GM23338 (cell line): Measurements from ENCODE around the gene ZCCHC10. TPM values are rescaled to one million over a fixed set of nuclear protein-coding genes. Genes with fewer than 3 reads are reported as not detected.

Experiments used
- ATAC-seq: fragments of 200-7000 bp; cut with Tn5 transposase; 3 replicates; pipeline ENCODE4 v1.9.1; 2020
- DNase-seq: peaks from one replicate; pipeline ENCODE4 v3.0.0-alpha.2; 2015; ENCODE audit warnings: low spot score
- H2AFZ ChIP-seq: fragments of 200-600 bp; sonication (generic); 2 replicates; pipeline ENCODE4 v1.8.0; 2016; ENCODE audit warnings: antibody characterized with exemption, mild to moderate bottlenecking, moderate library complexity
- H3F3A ChIP-seq: fragments of 200-600 bp; sonication (generic); replicated peaks from 2 replicates; pipeline ENCODE4 v1.8.0; 2017; ENCODE audit warnings: antibody characterized with exemption, mixed run types, low read depth
- H3K27ac ChIP-seq: fragments of 200-600 bp; sonication (generic); 2 replicates; pipeline ENCODE4 v1.6.1; 2016; ENCODE audit warnings: low read depth
- H3K27me3 ChIP-seq: fragments of 200-600 bp; sonication (generic); 2 replicates; pipeline ENCODE4 v1.8.0; 2016; ENCODE audit warnings: mild to moderate bottlenecking, mixed run types, moderate library complexity; ENCODE audit not compliant: insufficient read depth
- H3K36me3 ChIP-seq: fragments of 200-600 bp; sonication (generic); 2 replicates; pipeline ENCODE4 v1.8.0; 2016; ENCODE audit warnings: mild to moderate bottlenecking; ENCODE audit not compliant: insufficient read depth
- H3K4me1 ChIP-seq: fragments of 200-600 bp; sonication (generic); 2 replicates; pipeline ENCODE4 v1.8.0; 2016; ENCODE audit warnings: mild to moderate bottlenecking, moderate library complexity; ENCODE audit not compliant: insufficient read depth
- H3K4me2 ChIP-seq: fragments of 200-600 bp; sonication (generic); 2 replicates; pipeline ENCODE4 v1.7.1; 2017; ENCODE audit warnings: mixed run types
- H3K4me3 ChIP-seq: fragments of 200-600 bp; sonication (generic); 2 replicates; pipeline ENCODE4 v1.6.1; 2016; ENCODE audit warnings: mixed run types
- H3K79me2 ChIP-seq: fragments of 200-600 bp; sonication (generic); replicated peaks from 2 replicates; pipeline ENCODE4 v1.8.0; 2017; ENCODE audit warnings: mild to moderate bottlenecking; ENCODE audit not compliant: insufficient read depth
- H3K9me2 ChIP-seq: fragments of 200-600 bp; sonication (generic); 2 replicates; pipeline ENCODE4 v1.8.0; 2017; ENCODE audit not compliant: insufficient read depth
- H4K20me1 ChIP-seq: fragments of 200-600 bp; sonication (generic); replicated peaks from 2 replicates; pipeline ENCODE4 v1.8.0; 2017; ENCODE audit warnings: mild to moderate bottlenecking; ENCODE audit not compliant: insufficient read depth
- H3K27ac Mint-ChIP-seq: 2 replicates; pipeline ENCODE4 v1.8.0; 2020; ENCODE audit warnings: inconsistent platforms, mild to moderate bottlenecking, moderate library complexity, mixed read lengths
- H3K27me3 Mint-ChIP-seq: 3 replicates; pipeline ENCODE4 v1.8.0; 2022; ENCODE audit warnings: low read depth, mild to moderate bottlenecking, moderate library complexity, mixed read lengths, inconsistent platforms; ENCODE audit not compliant: insufficient read depth, poor library complexity
- H3K36me3 Mint-ChIP-seq: 3 replicates; pipeline ENCODE4 v1.8.0; 2021; ENCODE audit warnings: low read depth, mild to moderate bottlenecking, inconsistent platforms, moderate library complexity, mixed read lengths
- H3K4me1 Mint-ChIP-seq: 3 replicates; pipeline ENCODE4 v1.8.0; 2020; ENCODE audit warnings: mild to moderate bottlenecking, inconsistent platforms, mixed read lengths
- H3K4me3 Mint-ChIP-seq: 3 replicates; pipeline ENCODE4 v1.8.0; 2021; ENCODE audit warnings: moderate library complexity, mild to moderate bottlenecking, inconsistent platforms, mixed read lengths
- H3K9me3 Mint-ChIP-seq: 3 replicates; pipeline ENCODE4 v1.8.0; 2020; ENCODE audit warnings: moderate library complexity, mild to moderate bottlenecking, inconsistent platforms, mixed read lengths
- JUNB ChIP-seq: IDR thresholded peaks from one replicate; pipeline ENCODE4 v1.6.1; 2016; ENCODE audit warnings: antibody characterized with exemption; ENCODE audit not compliant: unreplicated experiment
- NANOG ChIP-seq: IDR thresholded peaks from 2 replicates; pipeline ENCODE4 v1.6.1; 2016; ENCODE audit warnings: antibody characterized with exemption, borderline replicate concordance
- POLR2AphosphoS5 ChIP-seq: IDR thresholded peaks from 2 replicates; pipeline ENCODE4 v1.6.1; 2016; ENCODE audit warnings: antibody characterized with exemption, low read depth
- STAT1 ChIP-seq: IDR thresholded peaks from one replicate; pipeline ENCODE4 v1.6.1; 2016; ENCODE audit warnings: antibody characterized with exemption; ENCODE audit not compliant: unreplicated experiment
- ZNF331 ChIP-seq: fragments of 250-450 bp; sonication (Bioruptor Pico); IDR thresholded peaks from 2 replicates; pipeline ENCODE4 v1.5.0; 2020; ENCODE audit warnings: low read depth, mild to moderate bottlenecking, moderate library complexity
- polyA plus RNA-seq: library from polyadenylated mRNA; unstranded; fragments of >200 nt; fragmentation: Nextera tagmentation; extraction: Ambion mirVana; gene quantifications from 2 replicates; pipeline ENCODE4 v1.2.1, GENCODE V29; 2016
- total RNA-seq: library from RNA; depleted of rRNA; stranded (reverse); fragments of >200 nt; shearing (Covaris generic); gene quantifications from 2 replicates; pipeline ENCODE4 v1.2.3, GENCODE V29; 2014
- TF ChIP-seq, protein P1 (sequence below): fragments of 250-450 bp; sonication (Bioruptor Pico); IDR thresholded peaks from 2 replicates; pipeline ENCODE4 v1.5.0; 2020; ENCODE audit warnings: mild to moderate bottlenecking, moderate library complexity
- TF ChIP-seq, protein P2 (sequence below), 2 experiments: fragments of 200-600 bp in 1 of 2; sonication (generic) in 1 of 2; conservative IDR thresholded peaks; 2 replicates each; pipeline versions ENCODE4 v1.5.1 to v1.6.1; 2016 to 2017; ENCODE audit warnings: antibody characterized with exemption in 2 of 2, low read depth in 2 of 2, mild to moderate bottlenecking in 2 of 2, moderate library complexity in 1 of 2
- TF ChIP-seq, protein P3 (sequence below): IDR thresholded peaks from one replicate; pipeline ENCODE4 v1.6.1; 2018; ENCODE audit warnings: antibody characterized with exemption; ENCODE audit not compliant: unreplicated experiment

Gene ZCCHC10
- total and polyA plus RNA-seq, 2 experiments from 2014 or later: 25.3 to 90.1 TPM

DNA sequence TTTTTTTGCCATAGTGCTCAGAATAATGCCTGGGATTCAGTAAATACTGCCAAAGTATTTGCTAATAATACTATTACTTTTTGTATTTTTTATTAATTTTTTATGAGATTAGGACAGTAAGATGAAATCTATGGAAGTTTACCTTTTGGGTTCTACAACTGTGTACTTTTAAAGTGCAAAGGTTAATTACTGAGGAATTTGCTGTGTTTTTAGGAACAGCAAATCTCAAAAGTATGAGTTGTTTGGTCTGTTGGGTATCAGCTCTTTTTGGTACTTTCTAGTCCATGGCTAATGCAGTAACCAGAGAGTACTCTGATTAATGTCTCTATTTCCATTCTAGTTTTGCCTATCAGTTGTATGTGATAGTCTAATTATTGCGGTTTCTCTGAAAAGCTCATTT lies 30.5 kb upstream of the ZCCHC10 start (continued):
- TF ChIP-seq, protein P1, sequence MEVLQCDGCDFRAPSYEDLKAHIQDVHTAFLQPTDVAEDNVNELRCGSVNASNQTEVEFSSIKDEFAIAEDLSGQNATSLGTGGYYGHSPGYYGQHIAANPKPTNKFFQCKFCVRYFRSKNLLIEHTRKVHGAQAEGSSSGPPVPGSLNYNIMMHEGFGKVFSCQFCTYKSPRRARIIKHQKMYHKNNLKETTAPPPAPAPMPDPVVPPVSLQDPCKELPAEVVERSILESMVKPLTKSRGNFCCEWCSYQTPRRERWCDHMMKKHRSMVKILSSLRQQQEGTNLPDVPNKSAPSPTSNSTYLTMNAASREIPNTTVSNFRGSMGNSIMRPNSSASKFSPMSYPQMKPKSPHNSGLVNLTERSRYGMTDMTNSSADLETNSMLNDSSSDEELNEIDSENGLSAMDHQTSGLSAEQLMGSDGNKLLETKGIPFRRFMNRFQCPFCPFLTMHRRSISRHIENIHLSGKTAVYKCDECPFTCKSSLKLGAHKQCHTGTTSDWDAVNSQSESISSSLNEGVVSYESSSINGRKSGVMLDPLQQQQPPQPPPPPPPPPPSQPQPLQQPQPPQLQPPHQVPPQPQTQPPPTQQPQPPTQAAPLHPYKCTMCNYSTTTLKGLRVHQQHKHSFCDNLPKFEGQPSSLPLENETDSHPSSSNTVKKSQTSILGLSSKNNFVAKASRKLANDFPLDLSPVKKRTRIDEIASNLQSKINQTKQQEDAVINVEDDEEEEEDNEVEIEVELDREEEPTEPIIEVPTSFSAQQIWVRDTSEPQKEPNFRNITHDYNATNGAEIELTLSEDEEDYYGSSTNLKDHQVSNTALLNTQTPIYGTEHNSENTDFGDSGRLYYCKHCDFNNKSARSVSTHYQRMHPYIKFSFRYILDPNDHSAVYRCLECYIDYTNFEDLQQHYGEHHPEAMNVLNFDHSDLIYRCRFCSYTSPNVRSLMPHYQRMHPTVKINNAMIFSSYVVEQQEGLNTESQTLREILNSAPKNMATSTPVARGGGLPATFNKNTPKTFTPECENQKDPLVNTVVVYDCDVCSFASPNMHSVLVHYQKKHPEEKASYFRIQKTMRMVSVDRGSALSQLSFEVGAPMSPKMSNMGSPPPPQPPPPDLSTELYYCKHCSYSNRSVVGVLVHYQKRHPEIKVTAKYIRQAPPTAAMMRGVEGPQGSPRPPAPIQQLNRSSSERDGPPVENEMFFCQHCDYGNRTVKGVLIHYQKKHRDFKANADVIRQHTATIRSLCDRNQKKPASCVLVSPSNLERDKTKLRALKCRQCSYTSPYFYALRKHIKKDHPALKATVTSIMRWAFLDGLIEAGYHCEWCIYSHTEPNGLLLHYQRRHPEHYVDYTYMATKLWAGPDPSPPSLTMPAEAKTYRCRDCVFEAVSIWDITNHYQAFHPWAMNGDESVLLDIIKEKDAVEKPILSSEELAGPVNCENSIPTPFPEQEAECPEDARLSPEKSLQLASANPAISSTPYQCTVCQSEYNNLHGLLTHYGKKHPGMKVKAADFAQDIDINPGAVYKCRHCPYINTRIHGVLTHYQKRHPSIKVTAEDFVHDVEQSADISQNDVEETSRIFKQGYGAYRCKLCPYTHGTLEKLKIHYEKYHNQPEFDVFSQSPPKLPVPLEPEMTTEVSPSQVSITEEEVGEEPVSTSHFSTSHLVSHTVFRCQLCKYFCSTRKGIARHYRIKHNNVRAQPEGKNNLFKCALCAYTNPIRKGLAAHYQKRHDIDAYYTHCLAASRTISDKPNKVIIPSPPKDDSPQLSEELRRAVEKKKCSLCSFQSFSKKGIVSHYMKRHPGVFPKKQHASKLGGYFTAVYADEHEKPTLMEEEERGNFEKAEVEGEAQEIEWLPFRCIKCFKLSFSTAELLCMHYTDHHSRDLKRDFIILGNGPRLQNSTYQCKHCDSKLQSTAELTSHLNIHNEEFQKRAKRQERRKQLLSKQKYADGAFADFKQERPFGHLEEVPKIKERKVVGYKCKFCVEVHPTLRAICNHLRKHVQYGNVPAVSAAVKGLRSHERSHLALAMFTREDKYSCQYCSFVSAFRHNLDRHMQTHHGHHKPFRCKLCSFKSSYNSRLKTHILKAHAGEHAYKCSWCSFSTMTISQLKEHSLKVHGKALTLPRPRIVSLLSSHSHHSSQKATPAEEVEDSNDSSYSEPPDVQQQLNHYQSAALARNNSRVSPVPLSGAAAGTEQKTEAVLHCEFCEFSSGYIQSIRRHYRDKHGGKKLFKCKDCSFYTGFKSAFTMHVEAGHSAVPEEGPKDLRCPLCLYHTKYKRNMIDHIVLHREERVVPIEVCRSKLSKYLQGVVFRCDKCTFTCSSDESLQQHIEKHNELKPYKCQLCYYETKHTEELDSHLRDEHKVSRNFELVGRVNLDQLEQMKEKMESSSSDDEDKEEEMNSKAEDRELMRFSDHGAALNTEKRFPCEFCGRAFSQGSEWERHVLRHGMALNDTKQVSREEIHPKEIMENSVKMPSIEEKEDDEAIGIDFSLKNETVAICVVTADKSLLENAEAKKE (CRISPR knock-in tag): no peak
- TF ChIP-seq STAT1: no peak

DNA sequence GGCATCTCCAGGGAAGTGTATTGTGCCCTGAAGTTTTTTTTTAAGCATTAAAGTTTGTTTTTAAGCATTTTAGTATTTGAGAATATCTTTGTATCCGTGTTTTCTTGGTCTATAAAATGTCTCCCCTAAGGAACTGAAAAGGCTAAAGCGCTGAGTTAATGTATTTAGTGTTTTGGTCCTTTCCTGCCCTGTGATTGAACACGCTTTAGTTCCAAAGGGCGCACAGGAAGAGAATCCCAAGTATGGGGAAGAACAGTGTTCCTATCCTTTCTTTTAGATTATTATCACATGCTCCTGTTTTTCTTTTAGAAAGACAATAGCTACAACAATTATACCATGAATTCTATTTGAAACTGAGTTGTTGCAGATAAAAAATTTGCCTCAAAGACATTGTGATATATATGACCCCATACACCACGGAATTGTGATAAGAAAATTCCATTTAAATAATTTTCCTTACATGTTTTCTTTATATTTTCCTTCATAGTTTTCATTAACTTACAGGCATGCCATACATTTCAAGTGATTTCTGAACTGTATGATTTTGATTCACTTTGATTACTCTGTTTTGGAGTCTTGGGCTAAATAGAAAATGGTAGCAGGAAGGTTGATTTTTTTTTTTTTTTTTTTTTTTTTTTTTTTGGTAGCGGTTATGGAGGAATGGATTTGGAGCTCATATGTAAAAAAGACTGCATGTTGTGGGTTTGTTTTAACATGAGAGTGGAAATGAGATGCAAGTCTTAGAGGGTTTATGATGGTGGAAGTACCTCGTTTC lies 28.5 kb upstream of the ZCCHC10 start:
- Mint-ChIP-seq H3K9me3 (no peaks in the 10 kb centered on the region), H3K4me1 (peaks cover 35% of the 10 kb centered on the region), H3K27me3 (peaks cover 9% of the 10 kb centered on the region), H3K27ac (no peak overlapping the region), H3K4me3 (peak overlapping the region; percentile 94), H3K36me3 (peaks cover 29% of the 10 kb centered on the region)
- Histone ChIP-seq H3K79me2 (peaks cover 80% of the 10 kb centered on the region), H2AFZ (no peak overlapping the region), H3K4me3 (peak overlapping the region; percentile 72; the same call in 1 of the 2 replicates), H3K27me3 (no peaks in the 10 kb centered on the region), H4K20me1 (peaks cover 68% of the 10 kb centered on the region), H3K27ac (no peak overlapping the region), H3F3A (peaks cover 7% of the 10 kb centered on the region; the same call in 1 of the 2 replicates), H3K4me2 (peak overlapping the region; percentile 88; the same call in 1 of the 2 replicates), H3K36me3 (no peaks in the 10 kb centered on the region), H3K9me2 (no peaks in the 10 kb centered on the region), H3K4me1 (peaks cover 20% of the 10 kb centered on the region)
- no peak for ATAC-seq
- no peak for DNase-seq
- TF ChIP-seq, protein P2, sequence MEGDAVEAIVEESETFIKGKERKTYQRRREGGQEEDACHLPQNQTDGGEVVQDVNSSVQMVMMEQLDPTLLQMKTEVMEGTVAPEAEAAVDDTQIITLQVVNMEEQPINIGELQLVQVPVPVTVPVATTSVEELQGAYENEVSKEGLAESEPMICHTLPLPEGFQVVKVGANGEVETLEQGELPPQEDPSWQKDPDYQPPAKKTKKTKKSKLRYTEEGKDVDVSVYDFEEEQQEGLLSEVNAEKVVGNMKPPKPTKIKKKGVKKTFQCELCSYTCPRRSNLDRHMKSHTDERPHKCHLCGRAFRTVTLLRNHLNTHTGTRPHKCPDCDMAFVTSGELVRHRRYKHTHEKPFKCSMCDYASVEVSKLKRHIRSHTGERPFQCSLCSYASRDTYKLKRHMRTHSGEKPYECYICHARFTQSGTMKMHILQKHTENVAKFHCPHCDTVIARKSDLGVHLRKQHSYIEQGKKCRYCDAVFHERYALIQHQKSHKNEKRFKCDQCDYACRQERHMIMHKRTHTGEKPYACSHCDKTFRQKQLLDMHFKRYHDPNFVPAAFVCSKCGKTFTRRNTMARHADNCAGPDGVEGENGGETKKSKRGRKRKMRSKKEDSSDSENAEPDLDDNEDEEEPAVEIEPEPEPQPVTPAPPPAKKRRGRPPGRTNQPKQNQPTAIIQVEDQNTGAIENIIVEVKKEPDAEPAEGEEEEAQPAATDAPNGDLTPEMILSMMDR (conservative IDR thresholded peaks at IDR 0.05; ENCODE audit: low read depth in 2 of 2): no peak
- TF ChIP-seq, protein P3, sequence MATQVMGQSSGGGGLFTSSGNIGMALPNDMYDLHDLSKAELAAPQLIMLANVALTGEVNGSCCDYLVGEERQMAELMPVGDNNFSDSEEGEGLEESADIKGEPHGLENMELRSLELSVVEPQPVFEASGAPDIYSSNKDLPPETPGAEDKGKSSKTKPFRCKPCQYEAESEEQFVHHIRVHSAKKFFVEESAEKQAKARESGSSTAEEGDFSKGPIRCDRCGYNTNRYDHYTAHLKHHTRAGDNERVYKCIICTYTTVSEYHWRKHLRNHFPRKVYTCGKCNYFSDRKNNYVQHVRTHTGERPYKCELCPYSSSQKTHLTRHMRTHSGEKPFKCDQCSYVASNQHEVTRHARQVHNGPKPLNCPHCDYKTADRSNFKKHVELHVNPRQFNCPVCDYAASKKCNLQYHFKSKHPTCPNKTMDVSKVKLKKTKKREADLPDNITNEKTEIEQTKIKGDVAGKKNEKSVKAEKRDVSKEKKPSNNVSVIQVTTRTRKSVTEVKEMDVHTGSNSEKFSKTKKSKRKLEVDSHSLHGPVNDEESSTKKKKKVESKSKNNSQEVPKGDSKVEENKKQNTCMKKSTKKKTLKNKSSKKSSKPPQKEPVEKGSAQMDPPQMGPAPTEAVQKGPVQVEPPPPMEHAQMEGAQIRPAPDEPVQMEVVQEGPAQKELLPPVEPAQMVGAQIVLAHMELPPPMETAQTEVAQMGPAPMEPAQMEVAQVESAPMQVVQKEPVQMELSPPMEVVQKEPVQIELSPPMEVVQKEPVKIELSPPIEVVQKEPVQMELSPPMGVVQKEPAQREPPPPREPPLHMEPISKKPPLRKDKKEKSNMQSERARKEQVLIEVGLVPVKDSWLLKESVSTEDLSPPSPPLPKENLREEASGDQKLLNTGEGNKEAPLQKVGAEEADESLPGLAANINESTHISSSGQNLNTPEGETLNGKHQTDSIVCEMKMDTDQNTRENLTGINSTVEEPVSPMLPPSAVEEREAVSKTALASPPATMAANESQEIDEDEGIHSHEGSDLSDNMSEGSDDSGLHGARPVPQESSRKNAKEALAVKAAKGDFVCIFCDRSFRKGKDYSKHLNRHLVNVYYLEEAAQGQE: no peak
- TF ChIP-seq ZNF331 (CRISPR knock-in tag) (no peak), NANOG (no peak), POLR2AphosphoS5 (no peak), JUNB (no peak)
